ENCODE results near the gene CNTN1. TPM values are rescaled to one million over a fixed set of nuclear protein-coding genes. Genes with fewer than 3 reads are reported as not detected.

The CNTN1 gene
- total RNA-seq, 1 donor from 2014 or later: 11.7 TPM

GRCh38 chr12:40837891-40838429, 145.7 kb downstream of the CNTN1 start:
- DNase-seq (ENCODE audit: low spot score): no peak

GRCh38 chr12:40843495-40843894, 151.3 kb downstream of the CNTN1 start:
- DNase-seq (ENCODE audit: low spot score): no peak

- no peak for DNase-seq (ENCODE audit: low spot score)
Observed at GRCh38 chr12:40853221-40853620, 161.0 kb downstream of the CNTN1 start.

GRCh38 chr12:40854604-40855003, 162.4 kb downstream of the CNTN1 start:
- no peak for DNase-seq (ENCODE audit: low spot score)

- no peak for DNase-seq (ENCODE audit: low spot score)
Observed at GRCh38 chr12:40864891-40865290, 172.7 kb downstream of the CNTN1 start.

- no peak for DNase-seq (ENCODE audit: low spot score)
Observed at GRCh38 chr12:40870981-40871380, 178.7 kb downstream of the CNTN1 start.

GRCh38 chr12:40874868-40875267, 182.6 kb downstream of the CNTN1 start:
- DNase-seq (ENCODE audit: low spot score): no peak

- no peak for DNase-seq (ENCODE audit: low spot score)
Observed at GRCh38 chr12:40889329-40889728, 197.1 kb downstream of the CNTN1 start.

- DNase-seq (ENCODE audit: low spot score): no peak
Observed at GRCh38 chr12:40892528-40892927, 200.3 kb downstream of the CNTN1 start.

GRCh38 chr12:40898505-40898904, 206.3 kb downstream of the CNTN1 start:
- no peak for DNase-seq (ENCODE audit: low spot score)

- no peak for DNase-seq (ENCODE audit: low spot score)
Observed at GRCh38 chr12:40903040-40903439, 210.8 kb downstream of the CNTN1 start.

GRCh38 chr12:40907115-40907527, 214.9 kb downstream of the CNTN1 start:
- no peak for DNase-seq (ENCODE audit: low spot score)

GRCh38 chr12:40911676-40912075, 219.4 kb downstream of the CNTN1 start:
- no peak for DNase-seq (ENCODE audit: low spot score)

GRCh38 chr12:40915172-40915571, 222.9 kb downstream of the CNTN1 start:
- no peak for DNase-seq (ENCODE audit: low spot score)

- DNase-seq (ENCODE audit: low spot score): no peak
Observed at GRCh38 chr12:40917561-40917960, 225.3 kb downstream of the CNTN1 start.

GRCh38 chr12:40921563-40922163, 229.4 kb downstream of the CNTN1 start:
- no peak for DNase-seq (ENCODE audit: low spot score)

- no peak for DNase-seq (ENCODE audit: low spot score)
Observed at GRCh38 chr12:40937891-40938290, 245.7 kb downstream of the CNTN1 start.

- no peak for DNase-seq (ENCODE audit: low spot score)
Observed at GRCh38 chr12:40942326-40942725, 250.1 kb downstream of the CNTN1 start.

- DNase-seq (ENCODE audit: low spot score): no peak
Observed at GRCh38 chr12:40945772-40946171, 253.5 kb downstream of the CNTN1 start.

GRCh38 chr12:40946612-40947194, 254.5 kb downstream of the CNTN1 start:
- no peak for DNase-seq (ENCODE audit: low spot score)

GRCh38 chr12:40947797-40948196, 255.6 kb downstream of the CNTN1 start:
- DNase-seq (ENCODE audit: low spot score): no peak

GRCh38 chr12:40953076-40953475, 260.8 kb downstream of the CNTN1 start:
- no peak for DNase-seq (ENCODE audit: low spot score)

- DNase-seq (ENCODE audit: low spot score): no peak
Observed at GRCh38 chr12:40957417-40957816, 265.2 kb downstream of the CNTN1 start.

GRCh38 chr12:40959041-40959440, 266.8 kb downstream of the CNTN1 start:
- DNase-seq (ENCODE audit: low spot score): no peak
